HG02981 (cell line): ENCODE results near the gene NUMBL.
"Not testable (repeated sequence)": the region's sequence is repeated elsewhere in the genome, so short reads cannot be mapped to it uniquely, and the experiment has no call there.

Experiments
- ATAC-seq: cut with Tn5 transposase; IDR thresholded peaks from one replicate; pipeline ENCODE4 v1.9.1; 2021; ENCODE audit warnings: mild to moderate bottlenecking, moderate library complexity; ENCODE audit not compliant: unreplicated experiment

The NUMBL gene

GRCh38 chr19:40690050-40690692 lies at the start of gene NUMBL:
NUMBL (minus strand) TSS chr19:40690651; CDS start chr19:40690483, 168 bp downstream.
- no peak for ATAC-seq

- no peak for ATAC-seq
Measured at GRCh38 chr19:40739030-40739839, 48.8 kb upstream of the NUMBL start.

- no peak for ATAC-seq
Measured at GRCh38 chr19:40737102-40737644, 46.7 kb upstream of the NUMBL start.

- no peak for ATAC-seq
Measured at GRCh38 chr19:40736661-40737060, 46.2 kb upstream of the NUMBL start.

GRCh38 chr19:40735013-40735771 lies 44.7 kb upstream of the NUMBL start:
- ATAC-seq: no peak

- no peak for ATAC-seq
Measured at GRCh38 chr19:40733149-40733548, 42.7 kb upstream of the NUMBL start.

GRCh38 chr19:40732304-40732703 lies 41.9 kb upstream of the NUMBL start:
- not testable (repeated sequence) for ATAC-seq

- not testable (repeated sequence) for ATAC-seq
Measured at GRCh38 chr19:40730065-40730464, 39.6 kb upstream of the NUMBL start.

- no peak for ATAC-seq
Measured at GRCh38 chr19:40726279-40726678, 35.8 kb upstream of the NUMBL start.

- ATAC-seq: no peak
Measured at GRCh38 chr19:40724855-40725254, 34.4 kb upstream of the NUMBL start.

GRCh38 chr19:40724315-40724714 lies 33.9 kb upstream of the NUMBL start:
- ATAC-seq: no peak

- no peak for ATAC-seq
Measured at GRCh38 chr19:40723661-40724254, 33.3 kb upstream of the NUMBL start.

- no peak for ATAC-seq
Measured at GRCh38 chr19:40721936-40722661, 31.6 kb upstream of the NUMBL start.

GRCh38 chr19:40721140-40721486 lies 30.7 kb upstream of the NUMBL start:
- no peak for ATAC-seq

GRCh38 chr19:40719414-40719894 lies 29.0 kb upstream of the NUMBL start:
- no peak for ATAC-seq

GRCh38 chr19:40718774-40719391 lies 28.4 kb upstream of the NUMBL start:
- ATAC-seq: no peak

GRCh38 chr19:40717880-40718773 lies 27.7 kb upstream of the NUMBL start:
- ATAC-seq: no peak

- no peak for ATAC-seq
Measured at GRCh38 chr19:40717325-40717879, 27.0 kb upstream of the NUMBL start.
